Adipocyte (in vitro differentiated cells): ENCODE data around the gene PATE1.

Experiments used
- DNase-seq: peaks from one replicate; pipeline ENCODE4 v3.0.0-alpha.2; 2015; ENCODE audit warnings: low read depth
- H3K27me3 ChIP-seq: replicated peaks from 2 replicates; pipeline ENCODE4 v1.7.0; 2013; ENCODE audit warnings: mild to moderate bottlenecking, low read length, moderate library complexity; ENCODE audit not compliant: control insufficient read depth, insufficient read depth
- H3K36me3 ChIP-seq: 2 replicates; pipeline ENCODE4 v1.7.0; 2013; ENCODE audit warnings: low read length, mild to moderate bottlenecking, moderate library complexity; ENCODE audit not compliant: control insufficient read depth, insufficient read depth, severe bottlenecking
- H3K4me1 ChIP-seq: 2 replicates; pipeline ENCODE4 v1.7.0; 2013; ENCODE audit warnings: mild to moderate bottlenecking, low read length, moderate library complexity; ENCODE audit not compliant: control insufficient read depth, insufficient read depth
- H3K4me3 ChIP-seq: 2 replicates; pipeline ENCODE4 v1.7.0; 2013; ENCODE audit warnings: mild to moderate bottlenecking, low read length, moderate library complexity
- H3K9ac ChIP-seq: 2 replicates; pipeline ENCODE4 v1.7.0; 2013; ENCODE audit warnings: mild to moderate bottlenecking, low read length, moderate library complexity
- H3K9me3 ChIP-seq: 2 replicates; pipeline ENCODE4 v1.7.0; 2013; ENCODE audit warnings: mild to moderate bottlenecking, low read length, moderate library complexity; ENCODE audit not compliant: control insufficient read depth

Gene PATE1

DNA sequence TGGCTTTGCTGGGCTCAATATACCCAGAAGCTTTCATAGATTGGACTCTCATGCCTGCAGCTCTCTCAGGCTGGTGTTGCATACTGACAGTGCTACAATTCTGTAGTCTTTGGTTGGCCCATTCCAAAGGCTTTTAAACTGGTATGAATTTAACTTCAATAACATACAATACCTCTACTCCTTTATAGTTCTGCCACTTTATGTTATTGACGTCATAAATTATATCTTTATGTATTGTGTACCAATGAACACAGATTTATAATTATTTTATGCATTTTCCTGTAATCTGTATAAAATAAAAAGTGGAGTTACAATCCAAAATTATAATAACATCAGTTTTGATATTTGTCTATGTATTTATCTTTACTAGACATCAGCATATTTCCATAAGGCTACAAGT, 16.4 kb downstream of the PATE1 start:
- DNase-seq: no peak
- H3K36me3 ChIP-seq: no peaks in the 10 kb centered on the region
- H3K4me1 ChIP-seq: no peaks in the 10 kb centered on the region
- H3K9me3 ChIP-seq: peaks cover 3% of the 10 kb centered on the region
- no peaks in the 10 kb centered on the region for H3K27me3 ChIP-seq
- H3K4me3 ChIP-seq: no peak overlapping the region
- no peak overlapping the region for H3K9ac ChIP-seq

DNA sequence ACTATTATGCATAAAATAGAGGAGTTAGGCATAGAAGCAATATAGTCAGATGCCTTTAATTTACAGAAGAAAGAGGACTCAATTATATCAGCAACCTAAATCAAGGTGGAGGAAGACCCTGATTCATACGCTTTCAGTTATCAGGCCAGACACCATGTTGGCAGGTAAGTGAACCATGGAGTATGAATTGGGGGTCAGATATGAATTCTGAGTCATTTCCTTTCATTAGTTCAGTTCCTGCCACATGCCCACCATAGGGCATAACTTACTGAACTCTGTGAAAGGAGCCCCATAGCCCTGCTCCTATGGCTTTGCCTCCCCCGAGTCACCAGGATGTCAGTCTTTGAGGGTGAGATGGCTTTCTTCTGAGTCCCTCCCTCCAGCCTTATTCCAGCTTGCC, 17.4 kb downstream of the PATE1 start:
- DNase-seq: no peak
- Histone ChIP-seq H3K9ac (no peak overlapping the region), H3K36me3 (no peaks in the 10 kb centered on the region), H3K27me3 (no peaks in the 10 kb centered on the region), H3K4me1 (no peaks in the 10 kb centered on the region), H3K9me3 (no peaks in the 10 kb centered on the region), H3K4me3 (no peak overlapping the region)

DNA sequence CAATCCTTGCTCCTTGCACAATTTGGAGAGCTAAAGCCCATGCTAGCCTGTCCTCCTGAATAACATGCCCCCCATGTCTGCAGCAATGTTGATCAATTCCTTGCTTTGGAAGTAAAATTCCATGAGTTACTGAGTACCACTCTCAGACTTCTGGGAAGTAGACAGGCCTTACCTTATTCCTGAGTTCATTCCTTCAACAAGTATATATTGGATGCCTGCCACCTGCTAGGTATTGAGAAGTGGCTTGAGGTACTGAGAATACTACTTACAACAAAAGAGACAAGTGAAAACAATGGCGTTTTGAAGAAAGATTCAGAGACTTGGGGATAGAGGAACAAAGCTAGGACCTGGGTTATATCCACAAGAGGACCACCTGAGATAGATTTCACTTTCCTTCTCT, 20.2 kb downstream of the PATE1 start:
- H3K36me3 ChIP-seq: no peaks in the 10 kb centered on the region
- no peak for DNase-seq
- no peaks in the 10 kb centered on the region for H3K9me3 ChIP-seq
- H3K4me1 ChIP-seq: no peaks in the 10 kb centered on the region
- no peak overlapping the region for H3K9ac ChIP-seq
- no peak overlapping the region for H3K4me3 ChIP-seq
- no peaks in the 10 kb centered on the region for H3K27me3 ChIP-seq

DNA sequence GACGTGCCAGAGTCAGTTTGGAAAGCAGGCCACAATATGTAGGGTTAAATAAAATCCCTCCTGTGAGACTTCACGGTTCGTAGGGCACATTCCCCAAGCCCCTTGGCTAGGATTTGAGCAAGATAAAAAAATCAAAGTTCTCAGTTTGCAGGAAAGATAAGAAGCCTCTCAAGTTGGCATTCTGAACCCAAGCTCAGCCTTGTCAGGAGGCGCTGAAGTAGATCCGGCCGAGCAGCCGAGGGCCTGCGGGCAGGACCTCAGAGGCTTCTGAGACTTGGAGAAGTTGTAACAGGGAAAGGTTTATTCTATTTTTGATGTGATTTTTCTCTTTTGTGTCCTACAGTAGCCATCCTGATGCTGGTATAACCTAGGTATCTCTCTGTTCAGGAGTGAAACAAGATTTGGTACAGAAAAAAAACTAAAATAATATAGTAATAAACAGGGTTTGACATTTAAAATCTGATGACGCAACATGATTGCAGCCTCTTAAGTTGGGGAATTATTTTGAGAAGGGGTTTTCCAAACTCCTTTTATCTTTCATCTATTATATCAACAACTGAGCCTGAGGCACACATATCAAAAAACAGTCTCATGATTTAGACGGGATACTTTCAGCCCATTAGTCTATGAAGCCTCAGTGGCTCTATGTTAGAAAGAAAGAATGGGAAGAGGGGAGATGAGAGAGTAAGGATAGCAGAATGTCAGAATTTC, 22.4 kb downstream of the PATE1 start:
- Histone ChIP-seq H3K9me3 (no peaks in the 10 kb centered on the region), H3K36me3 (no peaks in the 10 kb centered on the region), H3K4me1 (peaks cover 17% of the 10 kb centered on the region), H3K9ac (no peak overlapping the region), H3K27me3 (no peaks in the 10 kb centered on the region), H3K4me3 (no peak overlapping the region)
- DNase-seq: no peak

DNA sequence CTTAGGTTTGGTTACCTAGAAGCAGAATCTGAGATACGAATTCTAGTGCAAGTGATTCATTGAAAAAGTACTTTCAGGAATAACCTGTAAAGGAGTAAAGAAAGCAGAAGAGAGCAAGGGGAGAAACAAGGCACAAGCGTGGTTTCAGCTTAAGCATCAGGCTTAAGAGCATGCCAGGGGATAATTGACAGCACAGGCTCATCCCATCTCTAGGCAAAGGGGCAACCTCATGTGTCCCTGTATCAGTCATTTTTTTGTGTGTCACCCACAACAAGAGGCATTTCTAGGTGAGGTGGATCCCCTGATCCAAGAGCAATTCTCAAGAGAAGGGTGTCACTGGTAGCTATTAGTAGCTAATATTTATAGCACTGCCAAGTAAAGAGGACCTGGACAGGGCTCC, 24.5 kb downstream of the PATE1 start:
- no peak for DNase-seq
- H3K9ac ChIP-seq: no peak overlapping the region
- H3K4me3 ChIP-seq: no peak overlapping the region
- H3K4me1 ChIP-seq: peaks cover 24% of the 10 kb centered on the region
- no peaks in the 10 kb centered on the region for H3K9me3 ChIP-seq
- H3K36me3 ChIP-seq: no peaks in the 10 kb centered on the region
- H3K27me3 ChIP-seq: no peaks in the 10 kb centered on the region

DNA sequence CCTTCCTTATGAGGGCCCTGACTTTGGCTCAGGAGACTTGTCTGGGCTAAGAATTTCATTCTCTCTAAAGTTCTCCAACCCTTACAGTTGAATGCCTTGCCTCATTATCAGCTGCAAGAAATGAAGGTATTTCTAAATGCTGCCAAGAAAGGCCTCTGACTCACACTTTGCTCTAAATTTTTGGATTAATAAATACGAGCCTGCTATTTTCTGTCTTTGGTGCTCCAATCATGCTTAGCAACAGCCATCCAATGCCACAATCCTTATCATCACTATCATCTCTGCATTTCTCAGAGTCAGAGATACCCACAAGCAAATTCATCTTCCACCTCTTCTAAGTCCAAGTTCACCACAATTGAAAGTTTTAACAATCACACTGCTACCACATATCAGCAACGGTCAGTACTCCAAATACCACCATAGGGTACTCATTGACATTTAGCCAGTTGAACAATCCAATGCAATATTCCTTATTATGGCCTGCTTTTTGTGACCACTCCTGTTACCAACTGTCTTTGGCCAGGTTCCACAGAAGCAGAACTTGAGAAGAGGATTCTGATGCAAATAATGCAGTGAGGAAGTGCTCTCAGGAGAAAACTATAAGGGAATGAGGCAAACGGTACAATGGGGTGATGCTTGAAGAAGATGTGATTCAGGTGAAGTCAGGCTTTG, 26.9 kb downstream of the PATE1 start:
- DNase-seq: peak; percentile 21
- Histone ChIP-seq H3K4me1 (peaks cover 24% of the 10 kb centered on the region), H3K9me3 (no peaks in the 10 kb centered on the region), H3K4me3 (peak overlapping the region; percentile 55), H3K9ac (peak overlapping the region; percentile 46), H3K27me3 (no peaks in the 10 kb centered on the region), H3K36me3 (no peaks in the 10 kb centered on the region)

DNA sequence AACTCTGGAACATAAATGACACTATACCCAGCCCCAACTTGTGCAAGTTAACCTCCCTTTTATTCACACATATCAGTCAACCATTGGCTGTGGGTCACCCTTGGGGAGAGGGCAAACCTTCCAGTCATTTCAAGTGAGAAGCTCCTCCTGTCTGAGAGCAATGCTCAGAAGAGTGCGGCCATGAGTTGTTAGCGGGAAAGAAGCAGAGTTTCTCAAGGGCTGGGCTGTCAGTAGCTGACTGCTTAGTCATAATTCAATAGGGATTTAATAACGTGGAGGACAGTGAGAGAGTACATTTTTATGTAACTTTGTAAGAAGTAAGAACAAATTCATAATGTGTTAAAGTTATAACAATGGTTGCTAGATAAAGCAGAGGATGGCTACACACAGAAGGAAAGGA, 27.4 kb downstream of the PATE1 start:
- peak overlapping the region; percentile 46 for H3K9ac ChIP-seq
- H3K36me3 ChIP-seq: no peaks in the 10 kb centered on the region
- DNase-seq: no peak
- peak overlapping the region; percentile 55 for H3K4me3 ChIP-seq
- H3K27me3 ChIP-seq: no peaks in the 10 kb centered on the region
- H3K9me3 ChIP-seq: no peaks in the 10 kb centered on the region
- peaks cover 24% of the 10 kb centered on the region for H3K4me1 ChIP-seq

DNA sequence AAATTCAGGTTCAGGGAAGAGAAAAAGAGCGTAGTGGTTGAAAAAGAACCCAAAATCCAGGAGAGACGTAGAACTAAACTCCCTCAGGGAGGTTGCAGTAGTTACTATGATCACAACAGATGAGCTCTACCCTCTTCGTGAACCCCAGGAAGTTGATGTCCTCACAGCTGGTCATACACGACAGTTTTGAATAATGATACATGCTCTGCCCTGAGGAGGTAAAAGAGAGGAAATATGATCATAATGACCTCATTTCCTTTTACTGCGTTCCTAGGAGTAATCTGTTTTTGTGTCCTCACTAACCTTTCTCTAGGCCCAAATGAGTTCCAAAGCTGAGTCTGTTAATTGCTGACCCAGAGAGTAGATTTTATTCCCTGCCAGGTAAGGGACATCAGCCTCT, 31.2 kb downstream of the PATE1 start:
- Histone ChIP-seq H3K4me3 (no peak overlapping the region), H3K4me1 (peaks cover 19% of the 10 kb centered on the region), H3K9ac (no peak overlapping the region), H3K9me3 (no peaks in the 10 kb centered on the region), H3K36me3 (no peaks in the 10 kb centered on the region), H3K27me3 (no peaks in the 10 kb centered on the region)
- no peak for DNase-seq

DNA sequence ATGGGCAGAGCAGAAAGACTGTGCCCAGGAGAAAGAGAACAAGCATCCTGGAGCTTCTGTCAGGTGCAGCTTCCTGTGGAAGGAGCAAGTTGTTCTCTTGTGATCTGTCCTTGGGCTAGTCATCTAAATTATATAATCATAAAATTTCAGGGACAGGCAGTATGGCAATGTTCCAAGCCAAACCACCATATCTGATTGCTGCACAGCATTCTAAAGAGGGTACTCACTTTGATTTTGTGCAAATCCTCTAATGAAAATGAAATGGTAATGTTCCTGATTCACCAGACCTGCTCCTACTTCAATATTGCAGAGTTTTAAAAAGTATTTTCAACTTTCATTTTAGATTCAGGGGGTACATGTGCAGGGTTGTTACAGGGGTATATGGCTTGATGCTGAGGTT, 32.6 kb downstream of the PATE1 start, which contains the start of gene PATE2:
Gene PATE2, minus strand, starts transcription at position 101 of the 400 bp plus-strand sequence. Its CDS starts 55 bp downstream, at position 46.
- no peaks in the 10 kb centered on the region for H3K36me3 ChIP-seq
- H3K9ac ChIP-seq: no peak within 1 kb of the TSS
- DNase-seq: no peak
- H3K4me3 ChIP-seq: no peak within 1 kb of the TSS
- peaks cover 4% of the 10 kb centered on the region for H3K4me1 ChIP-seq
- no peaks in the 10 kb centered on the region for H3K9me3 ChIP-seq
- H3K27me3 ChIP-seq: no peaks in the 10 kb centered on the region

DNA sequence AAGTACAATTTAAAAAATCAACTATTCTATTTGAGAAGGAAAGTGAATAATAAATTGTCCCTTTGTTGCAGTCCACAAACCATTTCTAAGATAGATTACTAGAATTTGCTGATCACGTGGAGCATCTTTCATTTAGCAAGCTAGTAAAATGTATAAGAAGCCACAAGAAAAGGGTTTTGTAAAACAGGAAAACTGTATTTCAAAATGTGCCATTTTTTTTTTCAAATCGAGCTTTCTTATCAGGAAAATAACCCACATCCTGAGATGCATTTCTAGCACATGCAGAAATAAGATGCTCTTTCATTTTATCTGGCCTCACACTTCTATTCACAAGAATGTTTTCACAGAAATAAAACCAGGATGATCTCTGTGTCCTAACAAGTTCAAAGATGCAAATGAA, 38.6 kb downstream of the PATE1 start:
- H3K9me3 ChIP-seq: no peaks in the 10 kb centered on the region
- no peaks in the 10 kb centered on the region for H3K36me3 ChIP-seq
- no peak for DNase-seq
- H3K27me3 ChIP-seq: no peaks in the 10 kb centered on the region
- no peaks in the 10 kb centered on the region for H3K4me1 ChIP-seq
- H3K4me3 ChIP-seq: no peak overlapping the region
- no peak overlapping the region for H3K9ac ChIP-seq

DNA sequence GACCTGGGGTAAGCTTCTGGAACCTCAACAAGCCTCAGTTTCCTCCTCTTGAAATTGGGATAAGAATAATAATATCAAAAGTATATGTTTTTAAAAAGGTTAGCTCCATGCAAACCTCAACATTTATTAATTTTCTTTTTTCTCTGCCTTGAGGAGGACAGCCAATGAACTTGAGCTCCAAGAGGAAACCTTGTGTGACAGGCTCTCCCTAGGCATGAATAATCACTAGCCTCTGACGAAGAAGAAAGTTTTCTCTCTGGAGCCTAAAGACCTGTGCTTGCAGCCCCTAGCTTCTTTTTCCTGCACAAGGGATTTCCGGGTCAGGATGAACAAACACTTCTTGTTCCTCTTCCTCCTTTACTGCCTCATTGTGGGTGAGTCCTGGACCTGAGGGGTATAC, 41.7 kb downstream of the PATE1 start, which contains the start of gene PATE3:
Gene PATE3, plus strand, starts transcription at position 301 of the 400 bp plus-strand sequence. Its CDS starts 25 bp downstream, at position 326.
- H3K9ac ChIP-seq: no peak within 1 kb of the TSS
- H3K36me3 ChIP-seq: no peaks in the 10 kb centered on the region
- no peaks in the 10 kb centered on the region for H3K27me3 ChIP-seq
- H3K4me3 ChIP-seq: no peak within 1 kb of the TSS
- DNase-seq: no peak
- no peaks in the 10 kb centered on the region for H3K4me1 ChIP-seq
- H3K9me3 ChIP-seq: no peaks in the 10 kb centered on the region
